GM12891 (cell line): ENCODE results near the gene WNT11.

ENCODE experiments used
- POLR2A ChIP-seq: IDR thresholded peaks from 2 replicates; pipeline ENCODE4 v1.6.1; 2011; ENCODE audit warnings: low read depth, low read length, control low read depth
- POLR2AphosphoS5 ChIP-seq: IDR thresholded peaks from 2 replicates; pipeline ENCODE4 v1.6.1; 2011; ENCODE audit warnings: low read depth, low read length, control low read depth
- POU2F2 ChIP-seq: IDR thresholded peaks from 2 replicates; pipeline ENCODE4 v1.6.1; 2011; ENCODE audit warnings: low read depth, mild to moderate bottlenecking, control low read depth, low read length, moderate library complexity
- SPI1 ChIP-seq: IDR thresholded peaks from 2 replicates; pipeline ENCODE4 v1.6.1; 2011; ENCODE audit warnings: low read depth, low read length, control low read depth
- TAF1 ChIP-seq: IDR thresholded peaks from 2 replicates; pipeline ENCODE4 v1.6.1; 2011; ENCODE audit warnings: low read depth, low read length, control low read depth

DNA sequence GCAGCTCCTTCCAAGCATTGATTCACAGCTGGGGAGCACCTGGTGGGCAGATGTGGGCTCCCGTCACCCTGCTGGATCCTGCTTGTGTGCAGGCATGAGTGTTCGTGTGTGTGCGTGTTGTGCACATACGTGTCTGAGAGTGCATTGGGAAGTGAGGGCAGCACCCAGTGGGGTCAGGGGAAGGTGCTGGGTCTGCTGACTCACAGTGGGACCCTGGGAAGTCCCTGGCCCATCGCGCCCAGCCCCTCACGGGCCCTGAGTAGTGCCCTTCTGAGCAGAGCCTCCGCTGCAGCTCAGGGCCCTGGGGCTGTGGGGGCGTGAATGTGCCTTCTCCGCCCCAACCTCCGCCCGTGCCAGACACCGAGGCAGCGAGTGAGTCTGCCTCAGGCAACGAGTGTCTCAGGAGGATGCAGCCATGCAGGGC is 36.8 kb downstream of the WNT11 start:
- no peak for TF ChIP-seq TAF1
- no peak for TF ChIP-seq POLR2AphosphoS5
- TF ChIP-seq POLR2A, result no peak
- TF ChIP-seq SPI1, result no peak
- no peak for TF ChIP-seq POU2F2
